NCI-H226 (cell line): ENCODE data around the gene MROH8.

Source experiments
- DNase-seq: peaks from one replicate; pipeline ENCODE4 v3.0.0-alpha.2; 2015

MROH8 gene

DNA sequence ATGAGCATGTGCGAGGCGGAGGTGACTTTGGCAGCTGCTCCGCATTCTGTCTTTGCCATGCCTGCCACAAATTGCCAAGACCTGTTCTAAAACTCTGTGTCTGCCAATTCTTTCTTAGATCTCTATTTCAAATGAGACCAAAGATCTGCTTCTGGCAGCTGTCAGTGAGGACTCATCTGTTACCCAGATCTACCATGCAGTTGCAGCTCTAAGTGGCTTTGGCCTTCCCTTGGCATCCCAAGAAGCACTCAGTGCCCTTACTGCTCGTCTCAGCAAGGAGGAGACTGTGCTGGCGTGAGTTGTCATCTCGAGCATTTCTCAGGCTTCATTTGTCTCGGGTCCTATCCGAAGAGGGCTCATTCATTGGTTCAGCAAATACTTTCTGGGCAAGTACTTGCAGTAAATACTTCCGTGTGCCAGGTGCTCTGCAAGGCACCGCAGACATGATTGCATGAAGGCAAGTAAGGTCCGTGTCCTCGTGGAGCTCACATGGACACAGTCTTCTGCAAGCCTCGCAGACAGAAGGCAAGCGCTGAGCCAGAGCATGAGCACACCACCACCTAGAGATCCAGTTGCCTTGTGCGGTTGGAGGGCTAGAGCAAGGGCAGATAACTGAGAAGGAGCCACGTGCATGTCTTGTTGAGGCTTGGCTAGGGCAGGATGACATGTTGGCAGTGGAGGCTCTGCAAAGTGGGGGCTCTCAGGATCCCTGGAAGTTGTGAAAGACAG lies 19.7 kb upstream of the MROH8 start:
- no peak for DNase-seq

DNA sequence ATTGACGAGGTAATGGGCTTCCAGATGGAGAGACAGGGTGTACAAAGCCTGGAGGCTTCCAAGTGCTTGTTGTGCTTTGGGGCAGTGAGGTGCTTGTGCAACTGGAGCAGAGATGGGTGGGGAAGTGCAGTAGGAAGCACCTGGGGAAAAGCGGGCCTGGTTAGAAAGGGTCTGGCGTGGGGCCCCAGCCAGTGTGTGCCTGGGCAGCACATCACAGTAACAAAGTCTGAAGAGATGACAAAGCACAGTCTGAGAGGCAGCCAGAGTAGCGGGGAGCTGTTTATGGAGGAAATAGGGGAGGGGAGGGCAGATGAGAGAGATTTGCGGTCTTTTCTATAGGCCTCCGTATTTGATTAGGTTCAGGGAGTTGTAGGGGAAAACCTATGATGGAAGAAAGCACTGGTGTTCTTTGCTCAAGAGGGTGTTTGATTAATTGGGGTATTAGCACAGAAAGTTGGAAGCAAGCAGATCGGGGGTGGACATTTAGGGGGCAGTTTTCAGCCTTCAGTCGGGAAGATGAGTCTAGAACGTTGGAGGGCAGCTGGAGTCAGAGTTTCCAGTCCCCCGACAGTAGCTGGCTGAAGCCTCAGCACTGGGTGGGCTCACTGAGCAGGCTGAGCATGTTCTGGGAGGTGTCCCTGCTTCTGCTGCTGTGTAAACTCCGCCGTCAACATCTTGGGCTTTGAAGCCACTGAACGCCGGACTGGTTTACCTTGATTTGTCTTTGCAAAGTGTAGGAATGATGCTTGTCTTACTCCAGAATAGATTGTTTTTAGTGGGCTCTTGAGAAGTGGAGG lies 15.5 kb upstream of the MROH8 start:
- no peak for DNase-seq

GRCh38 chr20:37193821-37194220 lies 14.5 kb upstream of the MROH8 start:
- DNase-seq: no peak

- no peak for DNase-seq
These were observed 13.9 kb upstream of the MROH8 start for GRCh38 chr20:37193226-37193625.

DNA sequence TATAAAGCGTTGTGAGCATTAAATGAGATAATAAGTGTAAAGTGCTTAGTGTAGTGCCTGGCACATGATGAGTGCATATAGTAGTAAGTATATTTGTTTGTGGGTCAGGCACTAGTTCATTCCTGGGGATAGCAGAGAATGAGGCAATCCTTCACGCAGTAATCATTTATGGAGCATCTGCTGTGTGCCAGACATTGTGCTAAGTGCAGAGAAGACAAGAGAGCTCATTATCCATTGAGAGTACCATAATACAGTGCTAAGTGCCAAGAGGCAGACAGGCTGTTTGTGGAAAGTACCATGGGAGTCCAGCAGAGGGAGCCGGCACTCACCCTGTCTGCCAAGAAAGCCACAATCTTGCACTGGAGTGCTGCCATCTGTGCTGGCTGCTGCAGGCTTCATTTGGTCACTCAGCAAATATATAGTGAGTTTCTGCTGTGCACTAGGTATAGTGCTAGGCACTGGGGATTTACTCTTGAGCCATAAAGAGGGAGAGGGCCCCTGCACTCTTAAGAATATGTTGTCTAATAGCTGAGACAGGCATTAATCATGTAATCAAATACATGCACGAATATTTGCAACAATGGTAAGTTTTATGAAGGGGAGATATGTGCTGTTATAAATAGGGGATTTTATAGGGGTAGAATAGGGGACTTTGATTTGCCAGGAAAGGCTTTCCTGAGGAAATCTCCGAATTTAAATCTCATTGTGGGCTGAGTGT lies 12.9 kb upstream of the MROH8 start:
- DNase-seq: peak; percentile 59

GRCh38 chr20:37190354-37191112 lies 11.2 kb upstream of the MROH8 start:
- no peak for DNase-seq

DNA sequence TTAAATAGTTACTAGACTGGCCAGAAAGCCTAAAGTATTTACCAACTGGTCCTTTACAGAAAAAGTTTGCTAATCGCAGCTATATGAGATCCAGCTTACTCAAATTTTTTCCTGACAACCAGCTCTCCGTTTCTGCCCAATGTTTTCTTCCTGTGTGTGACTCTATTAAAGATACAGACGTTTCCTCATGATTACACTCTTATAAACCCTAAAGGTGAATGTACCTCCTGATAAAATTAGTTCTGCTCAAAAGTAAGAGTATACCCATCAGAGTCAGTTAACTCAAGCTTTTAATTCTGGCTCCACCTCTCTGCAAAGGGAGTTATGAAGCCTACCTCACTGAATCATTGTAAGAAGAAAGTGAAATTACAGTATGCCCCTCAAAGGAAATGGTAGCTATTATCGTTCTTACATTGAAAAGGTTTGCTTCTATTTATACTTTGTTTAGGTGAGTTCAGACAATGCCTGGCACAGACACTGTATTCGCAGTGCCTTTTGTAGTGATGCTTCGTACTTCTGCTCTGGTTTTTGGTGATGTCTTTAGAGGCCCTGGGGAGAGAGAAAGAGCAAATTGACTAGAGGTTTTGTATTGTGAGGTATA lies 10.2 kb upstream of the MROH8 start:
- no peak for DNase-seq

GRCh38 chr20:37188787-37189186 lies 9.4 kb upstream of the MROH8 start:
- no peak for DNase-seq

DNA sequence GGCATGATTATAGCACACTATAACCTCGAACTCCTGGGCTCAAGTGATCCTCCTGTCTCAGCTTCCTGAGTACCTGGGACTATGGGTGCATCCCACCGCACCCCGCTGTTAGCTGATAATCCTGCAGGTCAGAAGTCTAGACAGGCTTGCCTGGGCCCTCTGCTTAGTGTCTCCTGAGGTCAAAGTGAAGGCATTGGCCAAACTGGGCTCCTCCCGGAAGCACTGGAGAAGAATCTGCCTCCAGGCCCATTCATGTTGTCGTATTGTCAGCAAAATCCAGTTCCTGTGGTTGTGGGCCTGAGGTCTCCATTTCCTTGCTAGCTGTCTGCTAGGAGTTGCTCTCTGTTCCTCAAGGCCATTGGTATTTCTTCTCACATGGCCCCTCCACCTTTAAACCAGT lies 6.3 kb upstream of the MROH8 start:
- no peak for DNase-seq

DNA sequence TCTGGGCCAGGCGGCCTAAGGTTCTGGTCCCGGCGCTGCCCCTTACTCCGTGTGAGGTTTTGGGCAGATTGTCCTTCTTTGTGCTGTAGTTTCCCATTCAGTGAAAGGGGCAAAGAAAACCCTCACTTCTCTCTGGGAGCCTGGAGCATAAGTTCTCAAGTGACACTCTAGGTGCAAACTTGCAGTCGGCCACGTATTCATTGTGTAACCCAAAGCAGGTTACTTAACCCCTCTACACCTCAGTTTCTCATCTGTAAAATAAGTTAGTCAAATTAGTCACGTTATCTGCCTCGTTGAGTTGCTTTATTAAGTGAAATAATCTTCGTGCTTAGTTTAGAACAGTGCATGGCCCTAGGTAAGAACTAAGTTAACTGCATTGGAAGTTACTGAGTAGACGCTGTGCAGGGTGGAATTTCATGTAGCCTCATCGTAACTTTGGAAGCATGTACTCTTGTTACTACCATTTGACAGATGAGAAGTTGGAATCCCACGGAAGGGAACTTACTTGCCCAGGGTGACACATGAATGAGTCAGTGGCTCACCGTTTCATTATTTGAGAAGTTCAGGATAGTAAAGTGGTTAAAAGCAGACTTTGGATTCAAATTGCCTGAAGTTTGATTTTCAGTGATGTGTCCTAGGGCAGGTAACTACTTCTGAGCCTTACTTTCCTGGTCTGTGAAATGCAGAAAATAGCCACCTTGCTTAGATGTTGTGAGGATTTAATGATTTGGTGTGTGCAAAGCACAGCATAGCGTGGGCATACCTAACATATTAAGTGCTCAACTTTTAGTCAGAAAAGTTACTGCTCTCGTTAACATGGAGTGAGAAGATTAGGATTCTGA lies 556 bp upstream of the MROH8 start:
- DNase-seq: peak; percentile 38

DNA sequence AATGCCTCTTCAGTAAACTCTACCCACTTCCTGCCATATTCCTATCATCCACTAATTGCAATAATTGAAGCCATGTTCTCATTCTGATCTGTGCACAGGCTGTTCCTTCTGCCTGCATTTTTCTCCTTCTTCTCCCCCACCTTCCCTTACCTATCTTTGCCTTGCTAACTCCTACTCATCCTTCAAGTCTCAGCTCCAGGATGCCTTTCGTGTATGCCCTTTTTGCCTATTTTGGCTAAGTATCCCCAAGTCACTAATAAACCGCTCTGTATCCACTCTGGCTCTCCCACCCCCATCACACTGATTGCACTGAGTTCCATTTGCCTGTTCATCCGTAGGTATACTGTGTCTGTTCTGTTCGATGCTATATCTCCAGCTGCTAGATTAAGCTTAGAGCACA lies 6.5 kb downstream of the MROH8 start:
- DNase-seq: no peak

DNA sequence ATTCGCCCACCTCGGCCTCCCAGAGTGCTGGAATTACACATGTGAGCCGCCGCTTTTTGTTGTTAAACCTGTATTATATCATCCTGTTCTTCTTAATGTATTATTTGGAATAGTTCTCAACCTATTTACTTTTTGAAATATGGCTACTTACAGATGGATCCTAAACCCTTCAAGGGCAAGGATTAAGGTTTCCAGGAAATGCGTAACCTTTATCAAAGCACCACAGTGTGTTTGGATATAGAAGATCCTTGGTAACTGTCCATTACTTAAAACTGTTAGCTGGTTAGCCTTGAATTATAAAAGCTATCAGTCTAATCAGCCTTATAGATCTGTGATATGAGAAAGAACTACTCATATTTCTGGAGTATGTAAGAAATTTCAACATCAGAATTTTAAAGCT lies 12.5 kb downstream of the MROH8 start:
- no peak for DNase-seq

DNA sequence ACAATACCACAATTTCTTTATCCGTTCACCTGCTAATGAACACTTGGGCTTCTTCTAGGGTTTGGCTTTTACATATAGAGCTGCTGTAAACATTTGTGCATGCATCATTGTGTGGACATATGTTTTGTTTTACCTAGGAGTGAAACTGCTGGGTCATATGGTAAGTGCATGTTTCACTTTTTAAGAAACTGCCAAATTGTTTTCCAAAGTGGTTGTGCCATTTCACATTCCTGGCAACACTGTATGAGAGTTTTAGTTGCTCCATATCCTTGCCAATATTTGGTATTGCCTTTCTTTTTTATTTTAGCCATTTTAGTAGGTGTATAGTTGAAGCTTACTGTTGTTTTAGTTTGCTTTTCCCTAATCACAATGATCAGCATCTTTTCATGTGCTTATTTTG lies 14.3 kb downstream of the MROH8 start:
- no peak for DNase-seq

DNA sequence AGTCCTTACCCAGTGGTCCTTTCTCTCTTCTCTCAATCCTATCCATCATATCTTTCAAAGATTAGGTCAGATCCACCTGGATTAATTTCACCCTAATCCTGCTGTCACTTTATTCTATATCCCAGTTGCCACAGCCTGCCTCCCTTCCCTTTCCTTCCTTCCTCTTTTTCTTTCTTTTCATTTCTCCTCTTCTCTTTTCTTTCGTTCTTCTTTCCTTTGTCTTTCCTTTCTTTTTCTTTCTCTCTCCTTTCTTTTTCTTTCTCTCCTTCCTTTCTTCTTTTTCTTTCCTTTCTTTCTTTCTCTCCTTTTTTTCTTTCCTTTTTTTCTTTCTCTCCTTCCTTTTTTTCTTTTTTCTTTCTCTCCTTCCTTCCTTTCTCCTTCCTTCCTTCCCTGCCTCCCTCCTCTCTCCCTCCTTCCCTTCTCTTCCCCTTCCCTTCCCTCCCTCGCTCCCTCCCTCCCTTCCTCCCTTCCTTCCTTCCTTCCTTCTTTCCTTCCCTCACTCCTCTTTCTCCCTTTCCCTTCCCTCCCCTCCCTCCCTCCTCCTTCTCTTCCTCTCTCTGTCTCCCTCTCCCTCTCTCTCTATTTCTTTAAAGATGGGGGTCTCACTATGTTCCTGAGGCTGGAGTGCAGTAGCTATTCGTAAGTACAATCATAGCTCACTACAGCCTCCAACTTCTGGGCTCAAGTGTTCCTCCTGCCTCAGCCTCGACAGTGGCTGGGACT lies 15.4 kb downstream of the MROH8 start:
- no peak for DNase-seq

DNA sequence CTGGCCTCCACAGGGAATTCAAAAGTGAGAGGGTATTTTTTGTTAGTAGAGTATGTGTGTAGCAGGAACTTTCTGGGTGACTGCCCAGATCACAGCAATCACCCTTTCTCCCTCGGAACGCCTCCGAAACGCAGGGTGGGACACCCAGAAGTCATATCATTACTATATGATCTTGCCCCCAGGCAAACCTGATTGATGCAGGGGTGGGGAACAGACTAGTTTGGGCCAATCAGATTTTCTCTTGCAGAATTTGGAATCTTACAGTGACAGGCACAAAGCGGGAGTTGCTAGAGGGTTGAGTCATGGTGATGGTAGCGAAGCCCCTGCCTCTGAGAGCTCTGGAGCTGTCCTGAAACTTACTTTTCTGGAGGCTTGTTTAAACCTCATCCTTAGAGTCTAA lies 16.7 kb downstream of the MROH8 start:
- DNase-seq: no peak

DNA sequence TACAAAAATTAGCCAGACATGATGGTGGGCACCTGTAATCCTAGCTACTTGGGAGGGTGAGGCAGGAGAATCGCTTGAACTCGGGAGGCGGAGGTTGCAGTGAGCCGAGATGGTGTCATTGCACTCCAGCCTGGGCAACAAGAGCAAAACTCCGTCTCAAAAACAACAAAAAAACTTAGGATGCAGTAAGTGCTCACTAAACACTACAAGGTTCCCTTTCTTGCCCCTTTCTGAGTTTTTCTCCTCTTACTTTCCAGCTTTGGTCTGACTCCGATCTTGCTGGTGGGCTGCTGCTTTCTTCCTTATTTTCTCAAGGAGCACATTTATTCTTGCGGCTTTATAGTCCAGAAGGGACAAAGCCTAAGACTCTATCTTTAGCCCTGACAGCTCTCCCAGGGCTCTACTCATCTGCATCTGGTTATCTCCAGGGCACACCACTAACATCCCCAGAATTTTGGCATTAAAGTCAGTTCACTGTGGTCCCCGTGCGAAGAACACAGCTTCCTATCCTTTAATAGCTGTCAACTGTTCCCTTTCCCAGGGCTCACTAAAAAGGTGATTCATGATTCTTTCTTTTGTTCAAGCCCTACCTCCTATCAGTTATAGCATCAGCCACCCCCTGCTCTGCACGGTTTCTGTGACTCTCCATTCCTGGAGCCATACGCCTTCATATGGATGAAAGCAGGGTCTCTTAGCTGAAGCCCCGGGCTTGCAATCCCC lies 17.4 kb downstream of the MROH8 start:
- no peak for DNase-seq

- no peak for DNase-seq
These were observed 18.7 kb downstream of the MROH8 start for GRCh38 chr20:37160683-37161082.

DNA sequence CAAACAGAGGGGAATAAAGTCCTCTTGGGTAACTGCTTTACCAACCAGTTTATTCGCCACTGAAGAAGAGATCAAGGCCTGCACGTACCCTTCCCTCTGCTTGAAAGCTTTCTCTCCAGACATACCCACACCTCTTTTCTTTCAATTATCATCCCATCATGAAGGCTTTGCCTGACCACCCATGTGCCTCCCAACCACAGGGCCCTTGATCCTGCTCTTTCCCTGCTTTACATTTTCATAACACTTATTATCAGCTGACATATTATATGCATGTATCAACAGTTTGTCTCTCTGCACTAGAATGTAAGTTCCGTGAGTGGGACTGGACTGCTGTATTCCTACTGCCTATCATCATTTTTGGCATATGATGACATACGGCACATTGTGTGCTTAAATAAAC lies 21.1 kb downstream of the MROH8 start:
- DNase-seq: no peak

- no peak for DNase-seq
These were observed 23.4 kb downstream of the MROH8 start for GRCh38 chr20:37155987-37156386.

DNA sequence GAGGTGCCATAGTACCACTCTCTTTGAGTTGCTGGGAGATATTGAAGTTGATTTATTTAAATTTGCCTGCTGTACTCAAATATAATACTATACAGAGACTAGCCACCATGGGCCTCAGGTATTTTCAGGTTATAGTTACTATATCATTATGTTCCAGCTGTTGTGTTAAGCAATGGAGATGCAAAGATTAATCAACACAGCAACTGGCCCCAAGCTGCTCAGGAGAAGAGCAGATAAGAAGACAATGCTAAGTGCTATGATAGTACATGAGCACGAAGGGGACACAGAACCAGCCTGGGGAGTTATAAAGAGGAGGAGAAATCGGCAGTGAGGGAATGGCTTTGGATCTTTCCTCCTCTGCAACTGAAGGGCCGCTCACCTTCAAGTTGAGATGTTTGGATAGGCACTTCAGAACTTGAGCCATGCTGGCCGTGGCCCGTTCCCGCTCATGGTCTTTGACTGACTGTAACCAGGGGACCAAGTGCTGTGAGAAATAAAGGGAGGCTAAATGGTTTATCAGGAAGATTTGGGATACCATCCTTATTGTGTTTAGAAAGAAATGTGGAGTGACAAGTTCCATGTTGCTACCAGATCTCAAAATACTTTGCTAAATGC lies 24.6 kb downstream of the MROH8 start:
- DNase-seq: no peak
